LNCaP clone FGC (cell line): Measurements from ENCODE around the gene LRRC8D.
A peak's percentile ranks its signal among the peaks of the same experiment; 100 is the strongest.
"Not testable (repeated sequence)": the region's sequence is repeated elsewhere in the genome, so short reads cannot be mapped to it uniquely, and the experiment has no call there.

Source experiments
- DNase-seq: peaks from one replicate; pipeline ENCODE4 v3.0.0-alpha.2; 2011; ENCODE audit warnings: low read depth
- H3K4me3 ChIP-seq: 2 replicates; pipeline ENCODE4 v1.5.1; 2011; ENCODE audit warnings: mild to moderate bottlenecking, low read depth, low read length, control low read depth
- TF ChIP-seq, protein P1 (sequence below): IDR thresholded peaks from 2 replicates; pipeline ENCODE4 v1.5.1; 2012; ENCODE audit warnings: mild to moderate bottlenecking; ENCODE audit not compliant: control insufficient read depth, insufficient read depth; ENCODE audit errors: extremely low read depth

Gene LRRC8D

DNA sequence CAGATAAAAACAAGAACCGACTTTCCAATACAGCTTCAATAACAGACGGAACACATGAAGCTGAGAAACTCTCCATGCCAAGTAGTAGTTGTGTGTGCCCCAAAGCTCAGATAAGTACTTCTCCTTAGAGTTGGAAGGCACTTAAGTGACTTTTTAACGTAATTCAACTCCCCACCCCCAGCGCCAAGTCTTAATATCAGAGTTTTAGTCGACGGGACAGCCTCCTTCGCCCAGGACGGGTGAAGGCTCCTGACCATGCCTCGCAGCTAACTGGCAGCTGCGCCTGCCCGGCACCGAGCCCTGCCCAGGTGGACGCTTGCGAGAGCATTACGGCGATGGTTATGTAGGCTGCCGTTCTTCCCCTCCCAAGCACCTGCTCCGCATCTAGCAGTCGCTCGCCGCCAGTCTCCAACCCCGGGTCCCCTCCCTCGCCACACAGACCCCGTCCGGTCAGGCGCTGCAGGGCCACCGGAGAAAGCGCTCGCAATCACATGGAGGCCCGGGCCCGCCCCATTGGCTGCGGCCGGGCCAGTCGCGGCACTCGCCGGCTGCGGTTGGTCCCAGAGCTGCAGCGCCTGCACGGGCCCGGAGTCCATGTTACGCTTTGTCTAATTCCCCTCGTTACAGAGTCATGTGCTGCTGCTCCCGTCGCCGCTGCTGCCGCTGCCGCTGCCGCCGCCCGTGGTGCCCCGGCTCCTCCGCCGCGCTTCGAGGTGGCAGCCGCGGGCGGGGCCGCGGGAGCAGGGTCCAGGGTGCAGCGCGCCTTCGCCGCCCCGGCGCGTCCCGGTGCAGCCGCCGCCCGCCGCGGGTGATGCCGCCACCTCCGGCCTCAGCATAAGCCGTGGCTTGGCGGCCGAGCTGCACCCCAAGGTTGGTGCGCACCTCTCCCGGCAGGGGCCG lies at the start of gene LRRC8D:
Gene LRRC8D, plus strand, starts transcription at position 611 of the 900 bp plus-strand sequence. CDS start 112,037 bp downstream, outside the sequence.
- peak; percentile 64 for DNase-seq
- peak within 1 kb of the TSS; percentile 84 for H3K4me3 ChIP-seq
- TF ChIP-seq, protein P1, sequence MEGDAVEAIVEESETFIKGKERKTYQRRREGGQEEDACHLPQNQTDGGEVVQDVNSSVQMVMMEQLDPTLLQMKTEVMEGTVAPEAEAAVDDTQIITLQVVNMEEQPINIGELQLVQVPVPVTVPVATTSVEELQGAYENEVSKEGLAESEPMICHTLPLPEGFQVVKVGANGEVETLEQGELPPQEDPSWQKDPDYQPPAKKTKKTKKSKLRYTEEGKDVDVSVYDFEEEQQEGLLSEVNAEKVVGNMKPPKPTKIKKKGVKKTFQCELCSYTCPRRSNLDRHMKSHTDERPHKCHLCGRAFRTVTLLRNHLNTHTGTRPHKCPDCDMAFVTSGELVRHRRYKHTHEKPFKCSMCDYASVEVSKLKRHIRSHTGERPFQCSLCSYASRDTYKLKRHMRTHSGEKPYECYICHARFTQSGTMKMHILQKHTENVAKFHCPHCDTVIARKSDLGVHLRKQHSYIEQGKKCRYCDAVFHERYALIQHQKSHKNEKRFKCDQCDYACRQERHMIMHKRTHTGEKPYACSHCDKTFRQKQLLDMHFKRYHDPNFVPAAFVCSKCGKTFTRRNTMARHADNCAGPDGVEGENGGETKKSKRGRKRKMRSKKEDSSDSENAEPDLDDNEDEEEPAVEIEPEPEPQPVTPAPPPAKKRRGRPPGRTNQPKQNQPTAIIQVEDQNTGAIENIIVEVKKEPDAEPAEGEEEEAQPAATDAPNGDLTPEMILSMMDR: no peak

DNA sequence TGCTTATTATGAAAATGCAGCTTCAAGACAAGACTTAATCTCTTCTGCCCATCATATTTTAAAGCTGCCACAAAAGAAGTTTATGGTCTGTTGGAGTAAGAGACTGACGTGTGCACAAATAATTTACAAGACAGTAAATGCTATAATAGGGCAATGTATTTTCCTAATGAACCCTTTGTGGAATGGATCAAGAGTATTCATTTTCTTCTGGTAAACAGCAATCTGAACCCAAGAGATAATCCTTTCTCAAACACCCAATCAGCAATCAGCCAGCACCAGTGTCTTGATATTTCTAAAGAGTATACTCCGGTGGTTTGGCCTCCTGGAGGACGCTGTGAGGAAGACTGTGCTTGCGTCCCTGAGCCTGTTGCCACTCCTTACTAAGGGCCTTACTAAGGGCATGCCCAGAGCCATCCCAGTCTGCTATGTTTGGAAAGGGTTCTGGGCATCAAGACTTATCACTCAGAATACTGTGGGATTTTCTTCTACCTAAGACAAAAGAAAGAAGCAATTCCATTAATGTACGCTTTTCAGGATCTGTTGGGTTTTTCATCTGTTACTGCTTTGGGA lies 48.8 kb upstream of the LRRC8D start:
- peak; percentile 18 for DNase-seq
- no peak overlapping the region for H3K4me3 ChIP-seq
- TF ChIP-seq, protein P1: no peak

DNA sequence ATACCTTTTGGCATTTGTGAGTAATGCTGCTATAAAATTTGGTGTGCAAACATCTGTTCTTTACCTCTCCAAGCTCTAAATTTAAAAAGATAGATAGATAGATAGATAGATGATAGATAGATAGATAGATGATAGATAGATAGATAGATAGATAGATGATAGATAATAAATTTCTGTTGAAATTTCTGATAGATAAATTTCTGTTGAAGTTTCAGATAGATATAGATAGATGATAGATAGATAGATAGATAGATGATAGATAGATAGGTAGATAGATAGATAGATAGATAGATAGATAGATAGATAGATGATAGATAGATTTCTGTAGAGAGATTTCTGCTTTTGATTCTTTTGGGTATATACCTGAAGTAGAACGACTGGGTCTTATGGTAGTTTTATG lies 44.7 kb upstream of the LRRC8D start:
- DNase-seq, H3K4me3 ChIP-seq: not testable (repeated sequence)

DNA sequence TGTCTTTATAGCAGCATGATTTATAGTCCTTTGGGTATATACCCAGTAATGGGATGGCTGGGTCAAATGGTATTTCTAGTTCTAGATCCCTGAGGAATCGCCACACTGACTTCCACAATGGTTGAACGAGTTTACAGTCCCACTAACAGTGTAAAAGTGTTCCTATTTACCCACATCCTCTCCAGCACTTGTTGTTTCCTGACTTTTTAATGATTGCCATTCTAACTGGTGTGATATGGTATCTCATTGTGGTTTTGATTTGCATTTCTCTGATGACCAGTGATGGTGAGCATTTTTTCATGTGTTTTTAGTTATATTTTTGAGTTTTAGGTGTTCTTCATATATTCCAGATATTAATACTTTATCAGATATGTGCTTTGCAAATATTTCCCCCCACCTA lies 43.6 kb upstream of the LRRC8D start:
- not testable (repeated sequence) for H3K4me3 ChIP-seq, DNase-seq

DNA sequence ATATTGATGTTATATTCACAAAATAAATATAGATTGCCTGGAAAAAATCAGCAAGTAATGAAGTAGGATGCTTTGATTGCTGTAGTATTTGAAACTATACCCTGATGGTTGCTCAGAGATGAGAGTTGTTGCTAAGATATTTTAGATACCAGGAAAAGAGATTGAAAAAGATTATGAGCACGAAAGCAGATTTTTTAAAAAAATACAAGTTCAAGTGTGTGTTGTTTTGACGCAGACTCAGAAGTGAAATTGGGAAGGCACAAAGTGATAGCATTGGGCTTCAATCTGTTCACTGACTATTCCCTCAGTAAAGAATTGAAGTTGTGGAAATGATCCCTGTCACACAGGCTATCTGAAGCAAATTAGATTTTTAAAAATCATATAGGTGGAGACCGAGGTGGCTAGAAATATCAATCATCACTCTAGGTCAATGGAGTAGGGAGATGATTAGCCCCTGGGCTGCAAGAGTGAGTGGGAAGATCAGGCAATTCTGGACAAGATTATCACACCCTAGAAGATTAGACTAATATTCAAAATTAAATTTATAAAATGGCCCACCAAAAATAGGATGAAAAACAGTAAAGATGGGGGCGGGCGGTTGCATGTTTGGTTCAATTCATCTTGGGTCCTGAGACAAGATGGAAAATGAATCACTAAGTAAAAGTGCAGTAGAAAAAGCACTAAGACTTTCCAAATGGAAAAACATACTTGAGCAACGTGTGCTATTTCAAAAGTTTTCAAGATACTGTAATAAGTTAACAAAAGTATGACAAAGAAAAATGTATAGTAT lies 41.5 kb upstream of the LRRC8D start:
- no peak overlapping the region for H3K4me3 ChIP-seq
- DNase-seq: no peak
- TF ChIP-seq, protein P1: no peak

DNA sequence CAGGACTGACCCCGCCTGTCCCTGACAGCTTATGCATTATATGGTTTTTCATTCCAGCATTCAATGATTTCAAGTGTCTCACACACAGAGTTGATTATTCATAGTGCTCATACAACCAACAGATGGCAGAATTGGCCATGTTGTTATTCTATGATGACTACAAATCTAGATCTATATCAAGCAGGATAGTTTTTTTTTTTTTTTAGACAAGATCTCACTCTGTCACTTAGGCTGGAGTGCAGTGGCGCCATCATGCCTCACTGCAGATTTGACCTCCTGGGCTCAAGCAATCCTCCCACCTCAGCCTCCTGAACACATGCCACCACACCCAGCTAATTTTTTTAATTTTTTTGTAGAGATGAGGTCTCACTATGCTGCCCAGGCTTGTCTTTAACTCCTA lies 40.1 kb upstream of the LRRC8D start:
- DNase-seq: peak; percentile 43

DNA sequence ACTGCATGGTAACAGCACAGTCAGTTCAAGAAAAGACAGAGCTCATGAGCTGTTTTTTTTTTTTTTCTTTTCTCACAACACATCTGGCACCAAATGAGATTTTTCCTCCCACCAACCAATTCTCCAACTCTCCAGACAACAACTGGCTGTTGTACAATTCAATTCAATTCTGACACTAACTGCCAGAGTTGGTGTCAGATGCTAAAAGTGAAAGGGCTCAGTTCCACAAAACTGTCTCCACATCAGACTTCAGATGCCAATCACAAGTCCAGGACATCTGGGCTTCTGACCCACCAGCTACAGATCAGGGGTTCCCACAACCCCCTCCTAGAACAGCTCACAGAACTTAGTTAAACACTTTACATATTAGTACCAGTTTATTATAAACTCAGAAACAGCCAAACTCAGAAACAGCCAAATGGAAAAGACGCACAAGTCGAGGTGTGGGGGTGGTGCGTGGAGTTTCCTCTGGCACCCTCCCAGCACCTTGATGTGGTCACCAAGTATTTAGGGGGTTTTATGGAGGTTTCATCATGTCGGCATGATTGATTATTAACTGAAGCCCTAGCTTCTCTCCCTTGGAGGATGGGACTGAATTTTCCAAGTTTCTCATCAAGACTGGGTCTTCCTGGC lies 39.2 kb upstream of the LRRC8D start:
- no peak for DNase-seq
- no peak overlapping the region for H3K4me3 ChIP-seq
- TF ChIP-seq, protein P1: no peak

More for the DNA sequence above, 40.1 kb upstream of the LRRC8D start:
- TF ChIP-seq, protein P1: peak; percentile 58
- H3K4me3 ChIP-seq: no peak overlapping the region
